Prostate gland (tissue), 2 donors: ENCODE data around the gene PRPF31. TPM values are rescaled to one million over a fixed set of nuclear protein-coding genes. Genes with fewer than 3 reads are reported as not detected.

Source experiments
- DNase-seq: peaks from one replicate; pipeline ENCODE4 v3.0.0-alpha.2; 2019; ENCODE audit warnings: low spot score
- H3K27ac ChIP-seq, 2 donors: fragments of 200-600 bp; sonication (generic); 2 replicates each; pipeline ENCODE4 v1.5.1; 2017 to 2019
- H3K27me3 ChIP-seq: fragments of 200-600 bp; sonication (generic); replicated peaks from 2 replicates; pipeline ENCODE4 v1.5.1; 2019; ENCODE audit not compliant: insufficient read depth
- H3K36me3 ChIP-seq, 2 donors: fragments of 200-600 bp; sonication (generic); 1 replicate in 1 of 2; 2 replicates in 1 of 2; pipeline versions ENCODE4 v1.5.1 to v1.8.1; 2017 to 2019
- H3K4me1 ChIP-seq: fragments of 200-600 bp; sonication (generic); replicated peaks from 2 replicates; pipeline ENCODE4 v1.5.1; 2019
- H3K4me3 ChIP-seq, 2 donors: fragments of 200-600 bp; sonication (generic); 2 replicates each; pipeline ENCODE4 v1.5.1; 2017 to 2019
- H3K9me3 ChIP-seq: fragments of 200-600 bp; sonication (generic); 2 replicates; pipeline ENCODE4 v1.5.1; 2017
- POLR2A ChIP-seq: fragments of 450-650 bp; IDR thresholded peaks from one replicate; pipeline ENCODE4 v1.6.1; 2016; ENCODE audit warnings: antibody characterized with exemption, mild to moderate bottlenecking
- POLR2AphosphoS5 ChIP-seq: sonication (generic); formaldehyde crosslinking; IDR thresholded peaks from one replicate; pipeline ENCODE4 v1.6.1; 2017; ENCODE audit warnings: antibody characterized with exemption
- WGBS: methylation state at CpG from one replicate; pipeline ENCODE4 v1.1.5; 2018; 5-methylcytosine and 5-hydroxymethylcytosine counted together
- intact Hi-C: fragments of 100-400 bp; cut with DNase I; formaldehyde crosslinking; loops from one replicate; pipeline ENCODE4 v1.14.2; 2022
- total RNA-seq, 2 donors: library from RNA; depleted of rRNA; stranded (reverse); fragments of >200 nt; gene quantifications; one replicate each; pipeline ENCODE4 v1.1.0, GENCODE V29; 2016
- TF ChIP-seq, protein P1 (sequence below), 4 experiments: fragments of 200-600 bp in 2 of 4; fragments of 450-650 bp in 2 of 4; sonication (generic) in 2 of 4; IDR thresholded peaks; 1 replicate in 3 of 4; 2 replicates in 1 of 4; pipeline ENCODE4 v1.5.1; 2016 to 2019; ENCODE audit warnings: antibody characterized with exemption in 4 of 4, mild to moderate bottlenecking in 2 of 4, moderate library complexity in 2 of 4

PRPF31 gene
- total RNA-seq, 2 donors from 2014 or later: 50.7 to 71.6 TPM

DNA sequence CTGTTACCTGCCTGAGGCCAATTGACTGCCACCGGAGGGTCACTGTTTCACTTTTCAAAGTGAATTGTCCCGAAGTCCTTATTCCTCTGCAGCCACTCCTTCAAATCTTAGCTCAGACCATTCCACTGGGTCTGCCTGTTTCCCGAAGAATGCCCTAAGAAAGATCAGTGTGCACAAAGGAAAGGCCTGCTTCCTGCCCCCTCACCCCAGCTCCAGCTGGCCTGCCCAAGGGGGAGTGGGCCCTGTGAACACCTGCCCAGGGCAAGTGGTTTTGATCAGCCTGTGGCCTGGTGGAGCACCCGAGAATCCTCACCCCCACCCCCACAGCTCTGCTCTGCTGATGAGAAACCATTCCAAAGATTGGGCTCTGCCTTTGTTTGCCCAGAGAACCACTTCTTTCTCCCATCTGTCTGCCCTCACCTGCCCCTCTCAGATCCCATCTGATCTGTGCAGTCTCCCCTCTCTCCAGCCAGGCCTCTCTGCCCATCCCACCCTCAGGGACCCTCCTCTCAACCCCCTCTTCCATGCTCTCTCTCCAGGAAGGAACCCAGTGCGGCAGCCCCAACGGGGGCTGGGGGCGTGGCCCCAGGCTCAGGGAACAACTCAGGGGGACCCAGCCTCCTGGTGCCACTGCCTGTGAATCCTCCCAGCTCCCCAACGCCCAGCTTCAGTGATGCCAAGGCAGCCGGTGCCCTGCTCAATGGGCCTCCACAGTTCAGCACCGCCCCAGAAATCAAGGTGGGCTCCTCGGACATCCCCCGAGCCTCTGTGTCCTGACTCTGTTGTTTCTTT, 33.7 kb downstream of the PRPF31 start:
- H3K4me3 ChIP-seq: no peak overlapping the region
- no peaks in the 10 kb centered on the region for H3K27me3 ChIP-seq
- TF ChIP-seq, protein P1, sequence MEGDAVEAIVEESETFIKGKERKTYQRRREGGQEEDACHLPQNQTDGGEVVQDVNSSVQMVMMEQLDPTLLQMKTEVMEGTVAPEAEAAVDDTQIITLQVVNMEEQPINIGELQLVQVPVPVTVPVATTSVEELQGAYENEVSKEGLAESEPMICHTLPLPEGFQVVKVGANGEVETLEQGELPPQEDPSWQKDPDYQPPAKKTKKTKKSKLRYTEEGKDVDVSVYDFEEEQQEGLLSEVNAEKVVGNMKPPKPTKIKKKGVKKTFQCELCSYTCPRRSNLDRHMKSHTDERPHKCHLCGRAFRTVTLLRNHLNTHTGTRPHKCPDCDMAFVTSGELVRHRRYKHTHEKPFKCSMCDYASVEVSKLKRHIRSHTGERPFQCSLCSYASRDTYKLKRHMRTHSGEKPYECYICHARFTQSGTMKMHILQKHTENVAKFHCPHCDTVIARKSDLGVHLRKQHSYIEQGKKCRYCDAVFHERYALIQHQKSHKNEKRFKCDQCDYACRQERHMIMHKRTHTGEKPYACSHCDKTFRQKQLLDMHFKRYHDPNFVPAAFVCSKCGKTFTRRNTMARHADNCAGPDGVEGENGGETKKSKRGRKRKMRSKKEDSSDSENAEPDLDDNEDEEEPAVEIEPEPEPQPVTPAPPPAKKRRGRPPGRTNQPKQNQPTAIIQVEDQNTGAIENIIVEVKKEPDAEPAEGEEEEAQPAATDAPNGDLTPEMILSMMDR (IDR thresholded peaks at IDR 0.05): no peak
- TF ChIP-seq POLR2AphosphoS5: no peak
- TF ChIP-seq POLR2A: no peak
- no peak overlapping the region for H3K27ac ChIP-seq
- DNase-seq: no peak
- H3K36me3 ChIP-seq: peaks cover 29 to 81% of the 10 kb centered on the region in 2 donors
- intact Hi-C loops: no loop called here
- no peaks in the 10 kb centered on the region for H3K4me1 ChIP-seq
- H3K9me3 ChIP-seq: no peaks in the 10 kb centered on the region
- WGBS: 80% methylated on average over 12 of the region's 12 CpGs

GRCh38 chr19:54151362-54152035, 35.9 kb downstream of the PRPF31 start:
- peaks cover 28 to 65% of the 10 kb centered on the region in 2 donors for H3K36me3 ChIP-seq
- H3K27ac ChIP-seq: no peak overlapping the region
- intact Hi-C loops: no loop called here
- TF ChIP-seq, protein P1 (IDR thresholded peaks at IDR 0.05): no peak
- TF ChIP-seq POLR2AphosphoS5 (no peak), POLR2A (no peak)
- no peak for DNase-seq
- no peaks in the 10 kb centered on the region for H3K4me1 ChIP-seq
- no peaks in the 10 kb centered on the region for H3K9me3 ChIP-seq
- H3K4me3 ChIP-seq: no peak overlapping the region
- H3K27me3 ChIP-seq: no peaks in the 10 kb centered on the region
- WGBS: 84% methylated on average over 23 of the region's 23 CpGs

GRCh38 chr19:54152267-54152666, 36.7 kb downstream of the PRPF31 start:
- H3K4me1 ChIP-seq: no peaks in the 10 kb centered on the region
- H3K27me3 ChIP-seq: no peaks in the 10 kb centered on the region
- no peak overlapping the region for H3K4me3 ChIP-seq
- DNase-seq: no peak
- H3K36me3 ChIP-seq: peaks cover 25 to 57% of the 10 kb centered on the region in 2 donors
- TF ChIP-seq POLR2AphosphoS5: no peak
- TF ChIP-seq, protein P1 (IDR thresholded peaks at IDR 0.05): no peak
- TF ChIP-seq POLR2A: no peak
- H3K27ac ChIP-seq: no peak overlapping the region
- intact Hi-C loops: no loop called here
- H3K9me3 ChIP-seq: no peaks in the 10 kb centered on the region
- 93% methylated on average over 11 of the region's 12 CpGs for WGBS

- no peaks in the 10 kb centered on the region for H3K9me3 ChIP-seq
- 86% methylated on average over 25 of the region's 25 CpGs for WGBS
- H3K27me3 ChIP-seq: no peaks in the 10 kb centered on the region
- no peak for DNase-seq
- TF ChIP-seq, protein P1 (IDR thresholded peaks at IDR 0.05): no peak
- TF ChIP-seq POLR2AphosphoS5: no peak
- no peak for TF ChIP-seq POLR2A
- H3K27ac ChIP-seq: no peak overlapping the region
- H3K36me3 ChIP-seq: peaks cover 25 to 50% of the 10 kb centered on the region in 2 donors
- intact Hi-C loops: no loop called here
- H3K4me3 ChIP-seq: no peak overlapping the region
- H3K4me1 ChIP-seq: no peaks in the 10 kb centered on the region
Observed at GRCh38 chr19:54152878-54153524, 37.4 kb downstream of the PRPF31 start.
